ENCODE measurements around the gene CTDP1.

CTDP1 gene

DNA sequence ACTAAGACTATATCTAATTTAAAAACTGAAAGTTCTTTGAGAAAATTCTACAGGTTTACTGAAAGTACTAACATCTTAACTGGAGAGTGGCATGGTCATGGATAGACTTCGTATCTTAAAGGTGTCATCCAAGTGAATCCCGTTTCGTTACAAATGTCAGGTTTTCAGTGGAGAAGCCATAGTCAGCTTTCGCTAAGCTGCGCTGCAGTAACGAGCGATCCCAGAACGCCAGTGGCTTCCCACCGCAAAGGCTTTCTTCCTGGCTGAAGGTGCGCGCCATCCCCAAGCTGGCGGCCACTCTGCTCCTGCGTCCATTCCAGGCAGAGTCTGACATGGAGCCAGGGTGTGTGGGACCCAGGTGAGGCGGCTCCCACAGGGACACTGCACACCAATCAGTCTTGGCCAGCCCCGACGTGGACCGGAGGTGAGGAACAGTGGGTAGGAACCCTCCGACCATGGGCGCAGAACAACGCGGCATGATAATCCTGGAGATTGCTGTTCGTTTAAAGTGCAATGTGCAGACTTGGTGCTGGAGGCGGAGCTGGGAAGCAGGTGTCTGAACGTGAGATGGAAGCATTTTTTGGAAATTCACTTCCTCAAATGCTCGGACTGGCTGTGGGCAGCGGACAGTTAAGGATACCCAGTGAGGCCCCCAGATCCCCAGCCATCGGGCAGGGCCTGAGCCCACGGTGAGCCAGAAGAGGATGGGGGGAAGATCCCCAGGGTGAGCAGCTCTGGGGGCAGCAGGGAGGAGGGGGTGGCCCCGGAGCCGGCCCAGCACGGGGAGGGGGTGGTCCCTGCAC is 90.3 kb downstream of the CTDP1 start:
- no peak for DNase-seq

DNA sequence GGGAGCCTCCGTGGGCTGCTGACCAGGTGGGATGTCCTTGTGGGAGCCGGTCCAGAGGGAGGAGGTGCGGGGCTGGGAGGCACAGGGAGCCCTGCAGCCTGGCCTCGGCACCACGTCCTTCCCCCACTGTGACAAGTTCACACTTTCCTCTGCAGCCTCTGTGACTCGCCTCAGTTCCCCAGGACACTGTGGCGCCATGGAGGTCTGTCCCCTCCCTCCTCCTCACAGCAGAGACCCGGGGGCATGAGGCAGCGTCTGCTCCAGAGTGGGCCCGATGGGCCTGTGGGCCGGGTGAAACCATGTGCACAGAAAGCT is 90.9 kb downstream of the CTDP1 start:
- DNase-seq = no peak

- no peak for DNase-seq
Measured at GRCh38 chr18:79770826-79771225, 91.2 kb downstream of the CTDP1 start.

GRCh38 chr18:79771446-79772107 is 92.0 kb downstream of the CTDP1 start:
- no peak for DNase-seq

DNA sequence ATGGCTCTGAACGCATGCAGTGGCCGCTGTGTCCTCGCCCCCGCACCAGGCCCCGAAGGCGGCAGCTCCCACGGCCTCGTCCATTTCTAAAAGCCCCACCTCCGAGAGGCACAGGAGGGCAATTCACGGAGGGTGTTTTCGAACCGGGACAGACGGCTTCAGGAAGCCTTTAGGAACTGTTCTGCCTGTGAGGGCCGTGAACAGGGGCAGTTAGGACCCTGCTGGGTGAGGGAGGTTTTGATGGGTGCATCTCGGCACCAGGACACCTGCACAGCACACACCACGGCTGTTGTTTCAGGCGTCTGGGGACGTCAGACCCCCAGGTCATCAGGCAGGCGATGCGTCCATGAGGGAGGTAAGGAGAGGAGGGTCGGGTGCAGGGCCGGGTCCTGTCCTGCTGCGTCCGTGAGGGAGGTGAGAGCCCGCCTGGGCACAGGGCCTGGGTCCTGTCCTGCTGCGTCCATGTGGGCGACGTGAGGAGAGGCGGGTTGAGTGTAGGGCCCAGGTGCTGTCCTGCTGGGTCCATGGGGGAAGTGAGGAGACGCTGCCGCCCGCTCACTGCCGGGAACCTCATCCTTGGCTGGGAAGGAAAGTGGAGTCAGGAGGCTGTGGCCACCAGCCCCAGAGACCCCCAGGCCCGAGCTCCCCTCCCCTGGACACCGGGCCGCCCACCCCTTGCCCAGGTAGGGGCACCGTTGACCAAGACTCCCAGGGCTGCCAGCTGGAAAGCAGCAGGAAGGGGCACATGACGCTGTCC is 92.7 kb downstream of the CTDP1 start:
- DNase-seq = no peak

DNA sequence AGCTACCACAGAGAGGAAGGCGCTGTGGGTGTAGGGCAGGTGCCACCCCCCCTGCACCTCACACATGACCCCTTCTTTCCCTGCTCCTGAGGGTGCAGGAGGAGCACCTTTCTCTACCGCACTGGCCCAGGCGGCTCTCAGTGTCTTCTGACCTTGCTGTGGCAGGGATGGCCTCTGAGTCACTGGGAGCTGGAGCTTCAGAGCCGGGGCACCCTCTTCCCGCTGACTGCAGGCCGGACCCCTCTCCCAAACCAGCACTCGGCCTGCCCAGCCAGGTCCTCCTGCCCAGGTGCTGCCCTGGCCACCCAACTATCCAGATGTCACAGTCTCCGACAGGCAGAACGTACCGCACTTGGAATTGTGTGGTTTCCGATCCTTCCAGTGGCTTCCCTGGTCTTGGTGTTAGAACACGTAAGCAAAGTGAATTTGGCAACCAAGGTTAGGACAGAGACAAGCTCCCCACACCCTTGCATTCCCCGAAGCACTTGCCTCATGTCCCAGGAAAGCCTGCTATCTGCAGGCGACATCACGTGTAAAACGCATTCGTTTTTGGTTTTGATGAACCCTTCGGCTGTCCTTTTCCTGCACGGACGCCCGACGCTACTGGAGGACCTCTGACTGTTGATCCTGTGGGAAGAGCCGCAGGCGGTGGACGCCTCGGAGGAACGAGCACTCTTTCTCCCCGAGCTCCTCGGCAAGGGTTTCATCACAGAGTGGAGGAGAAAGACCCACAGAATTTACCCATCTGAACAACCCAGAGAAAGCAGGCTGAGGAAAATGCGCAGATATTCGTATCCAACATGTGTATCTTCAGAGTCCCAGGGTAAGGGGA is 93.5 kb downstream of the CTDP1 start:
- DNase-seq = no peak

- DNase-seq = no peak
Measured at GRCh38 chr18:79774111-79774510, 94.5 kb downstream of the CTDP1 start.

- no peak for DNase-seq
Measured at GRCh38 chr18:79775441-79776221, 96.0 kb downstream of the CTDP1 start.

GRCh38 chr18:79776674-79777073 is 97.1 kb downstream of the CTDP1 start:
- DNase-seq = no peak

DNA sequence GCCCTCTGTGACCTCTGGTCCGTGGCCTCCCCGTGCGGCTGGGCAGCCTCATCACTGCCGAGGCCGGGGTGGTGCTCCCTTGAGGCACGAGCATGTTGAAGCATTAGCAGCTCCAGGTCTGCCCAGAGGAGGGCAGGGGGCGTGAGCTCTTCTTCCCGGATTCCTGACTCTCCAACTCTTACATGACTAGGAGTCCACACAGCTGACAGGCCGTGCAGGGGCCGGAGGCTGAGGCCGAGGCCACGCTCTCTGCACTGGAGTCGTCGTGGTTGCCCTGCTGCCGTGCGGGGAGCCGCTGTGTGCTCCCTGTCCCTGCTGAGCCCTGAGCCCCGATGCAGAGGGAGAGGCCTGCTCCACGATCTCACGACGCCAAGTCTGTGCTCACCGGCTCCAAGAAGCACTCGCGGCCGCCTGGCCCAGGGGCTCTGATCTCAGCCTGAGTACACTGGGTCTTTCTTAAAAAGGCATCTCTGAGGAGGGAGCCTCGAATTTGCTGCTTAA is 98.7 kb downstream of the CTDP1 start:
- DNase-seq = no peak

GRCh38 chr18:79779021-79779699 is 99.6 kb downstream of the CTDP1 start:
- DNase-seq = no peak

GRCh38 chr18:79779700-79780190 is 100.1 kb downstream of the CTDP1 start:
- no peak for DNase-seq

GRCh38 chr18:79780547-79780946 is 100.9 kb downstream of the CTDP1 start:
- DNase-seq = no peak

- no peak for DNase-seq
Measured at GRCh38 chr18:79781331-79781941, 101.8 kb downstream of the CTDP1 start.

GRCh38 chr18:79782566-79783308 is 103.1 kb downstream of the CTDP1 start:
- DNase-seq = no peak

GRCh38 chr18:79784071-79784913 is 104.7 kb downstream of the CTDP1 start:
- no peak for DNase-seq

DNA sequence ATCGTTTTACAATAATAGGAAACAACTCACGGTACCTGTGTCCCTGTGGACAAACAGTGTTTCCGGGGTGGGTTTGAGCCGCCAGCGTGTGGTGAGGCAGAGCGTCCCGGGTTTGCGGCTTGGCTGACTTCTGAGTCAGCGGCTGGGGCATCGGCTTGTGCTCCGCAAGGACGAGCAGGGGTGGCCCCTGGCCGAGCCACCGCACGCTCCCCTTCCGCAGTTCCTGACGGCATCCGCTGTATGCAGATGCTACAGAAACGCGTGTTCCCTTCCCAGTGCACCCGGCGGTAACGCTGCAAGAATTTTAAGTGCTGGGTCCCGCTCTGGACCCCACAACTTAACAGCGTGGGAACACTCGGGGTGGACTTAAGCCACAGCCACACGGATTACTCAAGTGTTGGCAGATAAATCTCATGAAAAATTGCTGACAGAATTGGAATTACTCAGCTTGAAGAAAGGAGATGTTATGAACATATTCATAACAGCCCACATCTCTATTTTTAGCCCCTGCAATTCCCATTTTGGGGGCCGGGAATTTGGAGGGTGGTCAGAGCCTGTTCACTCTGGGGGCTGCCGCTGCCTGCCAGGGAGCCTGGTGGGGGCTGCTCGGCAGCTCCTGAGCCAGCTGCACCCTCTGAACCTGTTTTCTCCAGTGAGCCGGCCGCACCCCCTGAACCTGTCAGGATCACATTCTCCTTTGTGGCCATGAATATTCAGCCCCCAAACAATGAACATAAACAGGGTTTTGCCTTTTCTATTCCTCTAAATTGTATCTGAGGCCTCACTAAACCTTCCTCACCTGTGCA is 105.6 kb downstream of the CTDP1 start:
- no peak for DNase-seq

DNA sequence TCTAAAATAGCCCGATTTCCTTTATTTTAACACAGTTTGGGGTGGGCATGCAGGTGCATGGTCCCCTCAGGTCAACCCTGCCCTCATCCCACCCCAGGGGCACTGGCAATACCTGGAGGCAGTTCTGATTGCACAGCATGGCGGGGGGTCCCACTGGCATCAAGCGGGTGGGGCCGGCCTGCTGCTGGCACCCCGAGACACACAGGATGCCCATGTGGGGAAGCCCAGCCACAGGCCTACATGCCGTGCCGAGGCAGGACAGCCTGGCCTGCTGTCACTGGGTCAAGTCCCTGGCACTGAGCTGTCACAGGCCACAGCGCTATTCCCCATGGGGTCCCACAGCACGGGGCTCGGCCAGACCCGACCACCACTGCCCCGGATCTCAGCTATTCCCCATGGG is 106.2 kb downstream of the CTDP1 start:
- no peak for DNase-seq
